SK-N-SH (cell line): ENCODE results near the gene CALM1.

Experiments
- EP300 ChIP-seq, 2 experiments: IDR thresholded peaks; 2 replicates each; pipeline versions ENCODE4 v1.4.0 to v1.6.1; 2012; ENCODE audit warnings: borderline replicate concordance in 1 of 2, low read depth in 1 of 2, low read length in 1 of 2
- EZH2phosphoT487 ChIP-seq: fragments of 200-600 bp; sonication (generic); IDR thresholded peaks from 2 replicates; pipeline ENCODE4 v1.6.1; 2017; ENCODE audit warnings: low read depth, mixed run types, mild to moderate bottlenecking, antibody characterized with exemption, moderate library complexity, borderline replicate concordance
- GABPA ChIP-seq: IDR thresholded peaks from 2 replicates; pipeline ENCODE4 v1.4.0; 2012; ENCODE audit warnings: low read depth, mild to moderate bottlenecking
- JUND ChIP-seq: IDR thresholded peaks from 2 replicates; pipeline ENCODE4 v1.4.0; 2012
- MEF2A ChIP-seq: IDR thresholded peaks from 2 replicates; pipeline ENCODE4 v1.4.0; 2012; ENCODE audit warnings: low read depth, borderline replicate concordance
- POLR2AphosphoS5 ChIP-seq: IDR thresholded peaks from 2 replicates; pipeline ENCODE4 v1.6.1; 2012; ENCODE audit warnings: low read depth, low read length
- RXRA ChIP-seq: IDR thresholded peaks from 2 replicates; pipeline ENCODE4 v1.4.0; 2012; ENCODE audit warnings: low read depth, mild to moderate bottlenecking, borderline replicate concordance
- SMC3 ChIP-seq: IDR thresholded peaks from 2 replicates; pipeline ENCODE4 v1.6.1; 2012; ENCODE audit warnings: low read depth, low read length, improper control_type of control experiment
- TF ChIP-seq, protein P1 (sequence below): fragments of 200-600 bp; sonication (generic); IDR thresholded peaks from 2 replicates; pipeline ENCODE4 v1.6.1; 2017; ENCODE audit warnings: antibody characterized with exemption, mild to moderate bottlenecking, moderate library complexity
- TF ChIP-seq, protein P2 (sequence below): IDR thresholded peaks from 2 replicates; pipeline ENCODE4 v1.6.1; 2012; ENCODE audit warnings: mild to moderate bottlenecking, low read depth, low read length, moderate library complexity
- TF ChIP-seq, protein P3 (sequence below): fragments of 150-350 bp; IDR thresholded peaks from 2 replicates; pipeline ENCODE4 v1.6.1; 2017; ENCODE audit warnings: antibody characterized with exemption, low read length, low read depth, borderline replicate concordance

DNA sequence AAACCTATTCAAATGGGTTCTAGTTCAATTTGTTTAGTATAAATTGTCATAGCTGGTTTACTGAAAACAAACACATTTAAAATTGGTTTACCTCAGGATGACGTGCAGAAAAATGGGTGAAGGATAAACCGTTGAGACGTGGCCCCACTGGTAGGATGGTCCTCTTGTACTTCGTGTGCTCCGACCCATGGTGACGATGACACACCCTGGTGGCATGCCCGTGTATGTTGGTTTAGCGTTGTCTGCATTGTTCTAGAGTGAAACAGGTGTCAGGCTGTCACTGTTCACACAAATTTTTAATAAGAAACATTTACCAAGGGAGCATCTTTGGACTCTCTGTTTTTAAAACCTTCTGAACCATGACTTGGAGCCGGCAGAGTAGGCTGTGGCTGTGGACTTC lies 8.3 kb downstream of the CALM1 start:
- TF ChIP-seq, protein P1, sequence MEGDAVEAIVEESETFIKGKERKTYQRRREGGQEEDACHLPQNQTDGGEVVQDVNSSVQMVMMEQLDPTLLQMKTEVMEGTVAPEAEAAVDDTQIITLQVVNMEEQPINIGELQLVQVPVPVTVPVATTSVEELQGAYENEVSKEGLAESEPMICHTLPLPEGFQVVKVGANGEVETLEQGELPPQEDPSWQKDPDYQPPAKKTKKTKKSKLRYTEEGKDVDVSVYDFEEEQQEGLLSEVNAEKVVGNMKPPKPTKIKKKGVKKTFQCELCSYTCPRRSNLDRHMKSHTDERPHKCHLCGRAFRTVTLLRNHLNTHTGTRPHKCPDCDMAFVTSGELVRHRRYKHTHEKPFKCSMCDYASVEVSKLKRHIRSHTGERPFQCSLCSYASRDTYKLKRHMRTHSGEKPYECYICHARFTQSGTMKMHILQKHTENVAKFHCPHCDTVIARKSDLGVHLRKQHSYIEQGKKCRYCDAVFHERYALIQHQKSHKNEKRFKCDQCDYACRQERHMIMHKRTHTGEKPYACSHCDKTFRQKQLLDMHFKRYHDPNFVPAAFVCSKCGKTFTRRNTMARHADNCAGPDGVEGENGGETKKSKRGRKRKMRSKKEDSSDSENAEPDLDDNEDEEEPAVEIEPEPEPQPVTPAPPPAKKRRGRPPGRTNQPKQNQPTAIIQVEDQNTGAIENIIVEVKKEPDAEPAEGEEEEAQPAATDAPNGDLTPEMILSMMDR: no peak
- TF ChIP-seq, protein P2, sequence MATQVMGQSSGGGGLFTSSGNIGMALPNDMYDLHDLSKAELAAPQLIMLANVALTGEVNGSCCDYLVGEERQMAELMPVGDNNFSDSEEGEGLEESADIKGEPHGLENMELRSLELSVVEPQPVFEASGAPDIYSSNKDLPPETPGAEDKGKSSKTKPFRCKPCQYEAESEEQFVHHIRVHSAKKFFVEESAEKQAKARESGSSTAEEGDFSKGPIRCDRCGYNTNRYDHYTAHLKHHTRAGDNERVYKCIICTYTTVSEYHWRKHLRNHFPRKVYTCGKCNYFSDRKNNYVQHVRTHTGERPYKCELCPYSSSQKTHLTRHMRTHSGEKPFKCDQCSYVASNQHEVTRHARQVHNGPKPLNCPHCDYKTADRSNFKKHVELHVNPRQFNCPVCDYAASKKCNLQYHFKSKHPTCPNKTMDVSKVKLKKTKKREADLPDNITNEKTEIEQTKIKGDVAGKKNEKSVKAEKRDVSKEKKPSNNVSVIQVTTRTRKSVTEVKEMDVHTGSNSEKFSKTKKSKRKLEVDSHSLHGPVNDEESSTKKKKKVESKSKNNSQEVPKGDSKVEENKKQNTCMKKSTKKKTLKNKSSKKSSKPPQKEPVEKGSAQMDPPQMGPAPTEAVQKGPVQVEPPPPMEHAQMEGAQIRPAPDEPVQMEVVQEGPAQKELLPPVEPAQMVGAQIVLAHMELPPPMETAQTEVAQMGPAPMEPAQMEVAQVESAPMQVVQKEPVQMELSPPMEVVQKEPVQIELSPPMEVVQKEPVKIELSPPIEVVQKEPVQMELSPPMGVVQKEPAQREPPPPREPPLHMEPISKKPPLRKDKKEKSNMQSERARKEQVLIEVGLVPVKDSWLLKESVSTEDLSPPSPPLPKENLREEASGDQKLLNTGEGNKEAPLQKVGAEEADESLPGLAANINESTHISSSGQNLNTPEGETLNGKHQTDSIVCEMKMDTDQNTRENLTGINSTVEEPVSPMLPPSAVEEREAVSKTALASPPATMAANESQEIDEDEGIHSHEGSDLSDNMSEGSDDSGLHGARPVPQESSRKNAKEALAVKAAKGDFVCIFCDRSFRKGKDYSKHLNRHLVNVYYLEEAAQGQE: no peak
- TF ChIP-seq SMC3 (no peak), EP300 (IDR thresholded peaks at IDR 0.05; ENCODE audit: borderline replicate concordance in 1 of 2, low read depth in 1 of 2, low read length in 1 of 2) (no peak), RXRA (no peak), GABPA (no peak), MEF2A (no peak), EZH2phosphoT487 (no peak), POLR2AphosphoS5 (no peak), JUND (no peak)
- TF ChIP-seq, protein P3, sequence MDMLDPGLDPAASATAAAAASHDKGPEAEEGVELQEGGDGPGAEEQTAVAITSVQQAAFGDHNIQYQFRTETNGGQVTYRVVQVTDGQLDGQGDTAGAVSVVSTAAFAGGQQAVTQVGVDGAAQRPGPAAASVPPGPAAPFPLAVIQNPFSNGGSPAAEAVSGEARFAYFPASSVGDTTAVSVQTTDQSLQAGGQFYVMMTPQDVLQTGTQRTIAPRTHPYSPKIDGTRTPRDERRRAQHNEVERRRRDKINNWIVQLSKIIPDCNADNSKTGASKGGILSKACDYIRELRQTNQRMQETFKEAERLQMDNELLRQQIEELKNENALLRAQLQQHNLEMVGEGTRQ: no peak
